GM12878 (cell line): ENCODE measurements around the gene ACTA2.

ENCODE experiments used
- ATF3 ChIP-seq: IDR thresholded peaks from 2 replicates; pipeline ENCODE4 v1.6.1; 2011; ENCODE audit warnings: low read depth, mild to moderate bottlenecking, low read length, moderate library complexity, borderline replicate concordance; ENCODE audit errors: extremely low read depth
- E4F1 ChIP-seq: fragments of 450-650 bp; IDR thresholded peaks from 2 replicates; pipeline ENCODE4 v1.6.1; 2018; ENCODE audit warnings: borderline replicate concordance, mild to moderate bottlenecking; ENCODE audit not compliant: partially characterized antibody
- POLR2A ChIP-seq: IDR thresholded peaks from 2 replicates; pipeline ENCODE4 v1.6.1; 2011; ENCODE audit warnings: low read depth, mild to moderate bottlenecking, low read length
- SIN3A ChIP-seq: IDR thresholded peaks from 2 replicates; pipeline ENCODE4 v1.6.1; 2012; ENCODE audit warnings: low read depth, low read length, improper control_type of control experiment
- SIX5 ChIP-seq: IDR thresholded peaks from 2 replicates; pipeline ENCODE4 v1.6.1; 2011; ENCODE audit warnings: mild to moderate bottlenecking, low read depth, low read length, moderate library complexity; ENCODE audit not compliant: severe bottlenecking
- ZBTB4 ChIP-seq: fragments of 450-650 bp; formaldehyde crosslinking; IDR thresholded peaks from 2 replicates; pipeline ENCODE4 v1.4.0; 2022; ENCODE audit warnings: mild to moderate bottlenecking, moderate library complexity
- ZNF24 ChIP-seq: fragments of 450-650 bp; IDR thresholded peaks from 2 replicates; pipeline ENCODE4 v1.6.1; 2017; ENCODE audit warnings: antibody characterized with exemption, mild to moderate bottlenecking
- ZZZ3 ChIP-seq: IDR thresholded peaks from 2 replicates; pipeline ENCODE4 v1.6.1; 2011; ENCODE audit warnings: low read depth; ENCODE audit not compliant: control insufficient read depth, insufficient read length
- TF ChIP-seq, protein P1 (sequence below): fragments of 450-650 bp; IDR thresholded peaks from 2 replicates; pipeline ENCODE4 v1.6.1; 2017; ENCODE audit warnings: borderline replicate concordance
- TF ChIP-seq, protein P2 (sequence below): fragments of 450-650 bp; IDR thresholded peaks from 2 replicates; pipeline ENCODE4 v1.6.1; 2016; ENCODE audit warnings: mild to moderate bottlenecking, moderate library complexity, borderline replicate concordance
- TF ChIP-seq, protein P3 (sequence below): IDR thresholded peaks from 2 replicates; pipeline ENCODE4 v1.6.1; 2011; ENCODE audit warnings: low read depth, low read length, improper control_type of control experiment, borderline replicate concordance

- TF ChIP-seq E4F1: no peak
- TF ChIP-seq SIX5: no peak
- no peak for TF ChIP-seq SIN3A
- no peak for TF ChIP-seq ZNF24
- TF ChIP-seq, protein P1, sequence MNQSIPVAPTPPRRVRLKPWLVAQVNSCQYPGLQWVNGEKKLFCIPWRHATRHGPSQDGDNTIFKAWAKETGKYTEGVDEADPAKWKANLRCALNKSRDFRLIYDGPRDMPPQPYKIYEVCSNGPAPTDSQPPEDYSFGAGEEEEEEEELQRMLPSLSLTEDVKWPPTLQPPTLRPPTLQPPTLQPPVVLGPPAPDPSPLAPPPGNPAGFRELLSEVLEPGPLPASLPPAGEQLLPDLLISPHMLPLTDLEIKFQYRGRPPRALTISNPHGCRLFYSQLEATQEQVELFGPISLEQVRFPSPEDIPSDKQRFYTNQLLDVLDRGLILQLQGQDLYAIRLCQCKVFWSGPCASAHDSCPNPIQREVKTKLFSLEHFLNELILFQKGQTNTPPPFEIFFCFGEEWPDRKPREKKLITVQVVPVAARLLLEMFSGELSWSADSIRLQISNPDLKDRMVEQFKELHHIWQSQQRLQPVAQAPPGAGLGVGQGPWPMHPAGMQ: no peak
- TF ChIP-seq ZZZ3: no peak
- no peak for TF ChIP-seq ZBTB4 (CRISPR knock-in tag)
- TF ChIP-seq, protein P2, sequence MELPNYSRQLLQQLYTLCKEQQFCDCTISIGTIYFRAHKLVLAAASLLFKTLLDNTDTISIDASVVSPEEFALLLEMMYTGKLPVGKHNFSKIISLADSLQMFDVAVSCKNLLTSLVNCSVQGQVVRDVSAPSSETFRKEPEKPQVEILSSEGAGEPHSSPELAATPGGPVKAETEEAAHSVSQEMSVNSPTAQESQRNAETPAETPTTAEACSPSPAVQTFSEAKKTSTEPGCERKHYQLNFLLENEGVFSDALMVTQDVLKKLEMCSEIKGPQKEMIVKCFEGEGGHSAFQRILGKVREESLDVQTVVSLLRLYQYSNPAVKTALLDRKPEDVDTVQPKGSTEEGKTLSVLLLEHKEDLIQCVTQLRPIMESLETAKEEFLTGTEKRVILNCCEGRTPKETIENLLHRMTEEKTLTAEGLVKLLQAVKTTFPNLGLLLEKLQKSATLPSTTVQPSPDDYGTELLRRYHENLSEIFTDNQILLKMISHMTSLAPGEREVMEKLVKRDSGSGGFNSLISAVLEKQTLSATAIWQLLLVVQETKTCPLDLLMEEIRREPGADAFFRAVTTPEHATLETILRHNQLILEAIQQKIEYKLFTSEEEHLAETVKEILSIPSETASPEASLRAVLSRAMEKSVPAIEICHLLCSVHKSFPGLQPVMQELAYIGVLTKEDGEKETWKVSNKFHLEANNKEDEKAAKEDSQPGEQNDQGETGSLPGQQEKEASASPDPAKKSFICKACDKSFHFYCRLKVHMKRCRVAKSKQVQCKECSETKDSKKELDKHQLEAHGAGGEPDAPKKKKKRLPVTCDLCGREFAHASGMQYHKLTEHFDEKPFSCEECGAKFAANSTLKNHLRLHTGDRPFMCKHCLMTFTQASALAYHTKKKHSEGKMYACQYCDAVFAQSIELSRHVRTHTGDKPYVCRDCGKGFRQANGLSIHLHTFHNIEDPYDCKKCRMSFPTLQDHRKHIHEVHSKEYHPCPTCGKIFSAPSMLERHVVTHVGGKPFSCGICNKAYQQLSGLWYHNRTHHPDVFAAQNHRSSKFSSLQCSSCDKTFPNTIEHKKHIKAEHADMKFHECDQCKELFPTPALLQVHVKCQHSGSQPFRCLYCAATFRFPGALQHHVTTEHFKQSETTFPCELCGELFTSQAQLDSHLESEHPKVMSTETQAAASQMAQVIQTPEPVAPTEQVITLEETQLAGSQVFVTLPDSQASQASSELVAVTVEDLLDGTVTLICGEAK: no peak
- no peak for TF ChIP-seq ATF3
- TF ChIP-seq, protein P3, sequence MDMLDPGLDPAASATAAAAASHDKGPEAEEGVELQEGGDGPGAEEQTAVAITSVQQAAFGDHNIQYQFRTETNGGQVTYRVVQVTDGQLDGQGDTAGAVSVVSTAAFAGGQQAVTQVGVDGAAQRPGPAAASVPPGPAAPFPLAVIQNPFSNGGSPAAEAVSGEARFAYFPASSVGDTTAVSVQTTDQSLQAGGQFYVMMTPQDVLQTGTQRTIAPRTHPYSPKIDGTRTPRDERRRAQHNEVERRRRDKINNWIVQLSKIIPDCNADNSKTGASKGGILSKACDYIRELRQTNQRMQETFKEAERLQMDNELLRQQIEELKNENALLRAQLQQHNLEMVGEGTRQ: no peak
- no peak for TF ChIP-seq POLR2A
Measured at GRCh38 chr10:88971221-88972061, 18.9 kb upstream of the ACTA2 start.
